Stimulated activated CD8-positive, alpha-beta memory T cell treated with anti-CD3 and anti-CD28 coated beads, Interleukin-7, amount 100 ng/mL, for 1 hour (primary cell): Measurements from ENCODE around the gene INPP4B.

Experiments
- DNase-seq, 2 donors: peaks; one replicate each; pipeline ENCODE4 v3.0.0-alpha.2; 2020; ENCODE audit warnings: low read depth in 2 of 2

The INPP4B gene

DNA sequence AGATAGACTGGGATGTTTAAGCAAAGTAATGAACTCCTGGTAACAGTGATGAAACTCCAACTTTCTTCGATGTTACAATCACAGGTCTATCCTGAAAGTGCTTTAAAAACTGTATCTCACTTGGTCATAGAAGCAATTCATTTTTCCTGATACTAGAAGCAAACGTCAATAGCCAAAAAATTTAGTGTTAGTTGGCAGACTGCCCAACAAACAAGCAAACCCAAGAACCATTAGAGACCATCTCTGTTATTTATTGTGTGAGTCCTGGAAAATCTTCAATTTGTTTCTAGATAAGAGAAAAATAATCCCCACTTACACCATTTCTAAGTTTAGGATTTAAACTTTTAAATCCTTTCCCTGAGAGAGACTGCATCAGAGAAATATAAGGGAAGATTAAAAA, 553.9 kb downstream of the INPP4B start:
- no peak for DNase-seq

DNA sequence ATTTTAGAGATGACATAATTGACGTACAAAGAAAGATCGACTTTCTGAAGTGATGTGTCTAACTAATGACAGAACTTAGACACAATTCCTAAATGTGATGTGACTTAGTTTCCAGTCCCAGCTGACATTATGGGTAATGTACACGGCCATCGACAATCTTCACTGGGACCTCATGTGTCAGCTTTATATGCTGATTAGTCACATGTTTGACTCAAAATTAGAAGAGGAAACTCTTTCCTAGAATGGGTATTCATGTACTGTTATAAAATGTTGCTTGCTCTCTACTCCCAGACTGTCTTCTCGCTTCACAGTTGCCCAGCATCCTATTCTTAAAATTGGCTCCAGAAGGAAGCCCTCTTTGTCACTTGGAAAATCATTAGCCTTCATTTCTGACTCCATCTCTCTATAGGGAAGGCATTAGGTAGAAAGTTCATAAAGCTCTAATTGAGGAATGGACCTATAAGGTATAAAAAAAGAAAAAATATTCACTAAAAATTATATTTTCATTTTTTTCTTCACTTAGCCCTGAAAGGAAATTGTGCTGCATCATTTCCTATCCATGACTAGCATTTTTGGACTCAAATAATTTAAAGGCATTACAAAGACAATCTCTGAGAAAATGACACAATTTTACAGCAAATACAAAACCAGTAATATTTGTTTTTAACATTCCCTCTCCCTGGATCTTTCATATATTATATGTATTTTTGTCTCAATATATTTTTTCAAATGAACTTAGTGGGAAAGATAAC, 554.6 kb downstream of the INPP4B start:
- DNase-seq, result no peak

DNA sequence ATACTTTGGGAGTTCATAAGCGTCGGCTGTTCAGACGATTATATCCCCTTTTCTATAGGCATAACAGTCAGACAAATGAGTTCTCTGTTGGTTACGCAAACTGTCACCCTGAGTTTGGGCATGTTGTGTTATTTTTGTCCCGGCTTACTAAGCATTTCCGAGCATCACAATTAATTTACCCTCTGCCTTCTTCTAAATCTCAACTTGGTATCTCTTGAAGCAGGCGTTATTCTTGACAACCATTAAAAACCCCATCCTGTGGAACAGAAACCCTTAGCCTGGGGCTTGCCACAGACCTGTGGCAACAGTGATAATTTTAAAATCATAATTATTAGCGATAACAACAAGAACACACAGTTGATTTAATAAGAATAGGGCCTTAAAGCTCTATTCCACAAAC, 558.7 kb downstream of the INPP4B start:
- DNase-seq, result no peak

DNA sequence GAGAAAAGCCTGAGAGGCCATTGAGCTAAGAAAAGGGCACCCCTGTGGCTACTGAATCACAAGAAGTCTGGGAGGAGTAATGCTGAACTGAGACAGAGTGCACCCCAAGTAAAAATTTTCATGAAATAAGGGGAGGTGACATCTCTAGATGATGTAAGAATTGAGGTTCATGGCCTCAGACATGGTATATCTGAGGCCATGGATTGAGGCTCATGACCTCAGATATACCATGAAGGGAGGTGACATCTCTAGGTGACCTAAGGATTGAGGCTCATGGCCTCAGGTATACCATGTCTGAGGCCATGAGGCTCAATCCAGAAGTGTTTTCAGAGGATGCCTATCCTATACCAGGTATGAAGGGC, 560.9 kb downstream of the INPP4B start:
- DNase-seq, result no peak

DNA sequence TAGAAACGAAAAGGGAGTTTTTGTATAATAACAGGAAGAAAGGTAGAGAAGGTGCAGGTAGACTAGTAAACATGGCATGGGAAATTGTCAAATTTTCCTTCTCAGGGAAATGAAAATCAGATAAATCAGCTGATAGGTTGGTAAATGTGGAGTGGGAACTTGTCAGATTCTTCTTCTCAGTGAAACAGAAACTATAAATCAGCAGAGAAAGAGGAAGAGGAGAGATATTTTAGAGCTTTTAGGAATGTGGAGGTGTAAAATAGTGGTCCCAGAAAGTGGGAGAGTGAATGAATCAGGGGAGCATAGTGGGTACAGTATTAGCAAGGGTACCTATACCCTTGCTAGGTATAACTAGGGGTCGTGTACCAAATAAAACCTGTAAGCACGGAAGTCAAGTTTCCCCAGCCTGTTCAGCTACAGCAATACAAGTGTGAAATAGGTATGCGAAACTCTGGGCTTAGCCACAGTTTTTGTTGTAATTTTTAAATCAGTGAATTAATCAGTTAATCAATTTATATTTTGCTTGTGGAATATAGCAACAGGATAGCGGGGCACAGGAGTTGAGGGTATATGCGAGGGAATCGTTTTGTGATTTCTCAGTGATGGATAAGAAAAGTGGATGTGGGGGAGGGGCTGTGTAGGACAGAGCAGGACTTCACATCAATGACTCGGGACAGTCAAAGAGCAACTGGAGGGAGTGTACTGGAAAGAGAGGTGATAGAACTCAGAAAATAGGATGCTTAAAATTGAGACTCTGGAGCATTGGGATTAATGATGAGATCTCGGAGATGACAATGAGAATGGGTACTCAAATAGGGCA, 561.5 kb downstream of the INPP4B start:
- DNase-seq, result no peak

DNA sequence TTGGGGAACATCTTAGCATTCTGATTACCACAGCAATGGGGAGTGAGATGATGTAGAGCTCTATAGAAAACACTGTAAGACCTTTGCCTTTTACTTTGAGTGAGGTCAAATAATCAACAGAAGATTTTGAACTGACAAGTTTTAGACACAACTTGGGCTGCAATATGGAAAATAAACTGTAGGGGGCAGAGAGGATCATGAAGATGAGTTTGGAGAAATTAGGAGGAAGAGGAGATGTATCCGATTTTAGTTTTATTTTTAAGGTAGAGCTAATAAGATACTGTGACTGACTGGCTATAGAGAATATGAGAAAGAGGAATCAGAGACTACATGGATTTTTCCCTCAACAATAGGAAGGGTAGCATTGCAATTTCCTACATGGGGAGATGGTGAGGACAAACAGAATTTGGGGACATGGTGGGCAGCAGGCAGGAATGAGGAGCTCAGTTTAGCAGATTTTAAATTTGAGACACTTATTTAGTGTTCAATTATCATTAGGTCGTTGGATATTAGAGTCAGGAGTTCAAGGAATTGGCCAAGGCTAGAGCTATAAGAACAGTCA, 563.1 kb downstream of the INPP4B start:
- no peak for DNase-seq

DNA sequence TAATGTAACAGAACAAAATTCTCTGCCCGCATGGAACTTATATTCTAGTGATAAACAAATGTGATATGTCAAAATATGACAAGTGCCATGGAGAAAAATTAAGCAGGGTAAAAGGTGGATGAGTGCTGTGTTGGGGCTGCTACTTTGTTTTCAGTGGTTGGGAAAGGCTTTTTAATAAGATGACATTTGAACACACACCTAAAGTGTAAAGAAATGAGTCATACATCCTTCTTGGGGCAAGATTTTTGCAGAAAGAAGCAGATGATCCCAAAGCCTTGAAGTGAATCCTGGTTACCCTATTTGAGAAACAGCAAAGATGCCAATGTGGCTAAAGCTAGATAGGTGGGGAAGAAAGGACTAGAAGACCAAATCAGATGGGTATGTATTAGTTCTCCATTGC, 564.1 kb downstream of the INPP4B start:
- no peak for DNase-seq

DNA sequence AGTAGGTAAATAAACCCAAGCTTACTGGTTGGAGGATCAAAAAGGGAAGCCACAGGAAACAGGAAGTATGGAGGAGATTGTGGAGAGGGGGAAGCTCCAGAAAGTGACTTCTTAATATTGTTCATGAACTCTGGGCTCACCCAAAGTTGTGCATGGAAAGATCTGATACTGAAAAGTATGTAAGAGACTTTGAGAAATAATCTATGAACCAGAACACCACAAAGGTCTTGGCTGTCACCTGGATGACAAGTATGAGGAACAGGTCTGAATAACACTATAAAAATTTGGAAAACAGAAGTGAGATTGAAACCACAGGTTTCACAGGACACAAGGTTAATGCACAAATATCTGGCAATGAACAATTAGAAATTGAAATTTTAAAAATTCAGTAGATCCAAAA, 567.4 kb downstream of the INPP4B start:
- DNase-seq, result no peak

DNA sequence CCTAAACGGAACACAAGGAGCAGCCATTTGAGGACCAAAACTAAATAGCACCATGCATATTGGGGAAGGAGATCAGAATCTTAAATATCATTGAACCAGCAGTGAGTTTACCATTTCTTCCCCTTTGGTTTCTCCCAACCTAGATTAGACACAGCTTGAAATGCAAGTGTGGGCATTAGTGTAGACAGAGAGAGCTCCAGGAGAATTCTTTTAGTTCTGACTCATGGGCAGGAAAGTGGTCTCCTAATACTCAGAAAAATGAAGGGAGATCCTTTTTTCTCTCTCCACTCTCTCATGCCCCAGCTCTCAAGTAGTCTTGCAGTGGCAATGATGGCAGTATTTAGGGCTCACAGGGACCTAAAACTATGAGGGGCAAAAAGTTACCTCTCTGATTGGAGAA, 567.9 kb downstream of the INPP4B start:
- no peak for DNase-seq

DNA sequence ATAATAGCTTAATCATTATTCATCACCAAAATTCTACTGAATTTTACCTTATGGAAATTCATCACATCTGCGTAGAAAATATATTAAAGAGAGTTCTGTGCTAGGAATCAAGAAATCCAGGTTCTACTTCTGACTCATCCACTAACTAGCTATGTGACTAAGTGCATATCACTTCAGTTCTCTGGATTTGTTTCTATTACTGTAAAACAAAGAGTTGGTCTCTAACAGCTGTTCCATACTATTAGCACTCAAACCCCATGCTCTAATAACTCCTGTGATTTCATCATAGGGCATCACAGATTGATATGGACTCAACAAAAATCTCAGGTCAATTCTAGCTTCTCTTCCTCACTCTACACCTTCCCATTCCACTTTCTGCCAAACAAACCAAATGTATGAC, 572.0 kb downstream of the INPP4B start:
- no peak for DNase-seq

DNA sequence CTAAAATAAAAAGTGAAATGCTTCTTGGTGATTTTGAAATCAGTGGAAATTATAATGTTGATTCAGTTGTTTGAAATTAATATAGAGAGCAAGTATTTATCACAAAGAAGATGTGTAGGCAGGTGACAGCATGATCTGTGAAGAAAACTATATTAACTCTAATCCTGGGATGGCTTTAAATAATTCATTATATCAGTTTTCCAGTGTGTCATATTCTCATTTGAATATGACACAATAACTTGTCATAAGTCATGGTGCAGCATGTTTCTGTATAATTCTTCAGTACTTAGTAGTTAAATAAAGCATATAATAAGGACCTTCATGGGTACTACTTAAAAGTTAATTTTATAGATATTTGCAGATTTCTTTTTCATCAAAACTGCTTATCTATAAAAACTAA, 573.6 kb downstream of the INPP4B start:
- no peak for DNase-seq

DNA sequence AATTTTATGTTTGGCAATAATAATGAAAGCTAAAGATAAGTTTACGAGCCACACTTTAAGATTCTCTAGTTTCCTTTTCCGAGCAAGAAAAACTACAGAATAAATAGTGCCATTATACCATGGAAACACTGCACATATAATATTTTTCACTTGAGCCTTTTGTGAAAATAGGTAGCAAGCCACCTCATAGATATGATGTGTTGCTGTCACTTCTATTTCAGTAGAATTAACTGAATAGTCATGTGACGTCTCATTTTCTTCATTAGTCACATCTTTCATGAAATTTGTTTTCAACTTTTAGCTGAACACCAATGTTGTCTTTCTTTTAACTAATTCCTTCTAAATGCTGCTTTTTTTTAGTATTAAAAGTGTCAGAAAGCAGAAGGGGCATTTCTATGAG, 574.3 kb downstream of the INPP4B start:
- DNase-seq, result no peak

DNA sequence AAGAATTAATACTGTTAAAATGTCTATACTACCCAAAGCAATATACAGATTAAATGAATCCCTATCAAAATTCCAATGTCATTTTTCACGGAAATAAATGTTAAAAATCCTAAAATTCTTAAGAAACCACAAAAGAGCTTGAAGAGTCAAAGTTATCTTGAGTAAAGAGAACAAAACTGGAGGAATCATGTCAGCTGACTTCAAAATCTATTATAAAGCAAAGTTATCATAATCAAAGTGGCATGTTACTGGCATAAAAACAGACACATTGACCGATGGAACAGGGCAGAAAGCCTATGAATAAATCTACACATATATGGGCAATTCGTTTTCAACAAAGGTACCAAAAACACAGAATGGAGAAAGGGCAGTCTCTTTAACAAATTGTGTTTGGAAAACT, 579.0 kb downstream of the INPP4B start:
- no peak for DNase-seq

DNA sequence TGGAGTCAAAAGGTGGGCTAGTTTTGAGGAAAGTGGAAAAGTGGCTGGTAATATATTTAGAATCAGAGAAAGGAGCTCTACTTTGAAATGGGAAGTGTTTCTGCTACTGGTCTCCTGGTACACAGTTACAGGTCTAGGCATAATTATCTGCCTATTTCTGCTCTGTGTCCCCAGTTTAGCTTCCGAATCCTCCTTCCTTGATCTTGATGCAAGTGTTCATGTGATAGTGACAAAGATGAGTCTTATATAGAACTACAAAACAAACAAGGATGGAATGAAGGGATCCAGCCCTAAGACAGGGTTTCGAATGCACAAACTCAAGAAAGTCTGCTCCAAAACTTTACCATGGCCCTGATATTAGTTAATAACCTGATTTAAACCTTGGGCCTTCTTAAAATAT, 580.2 kb downstream of the INPP4B start:
- no peak for DNase-seq

DNA sequence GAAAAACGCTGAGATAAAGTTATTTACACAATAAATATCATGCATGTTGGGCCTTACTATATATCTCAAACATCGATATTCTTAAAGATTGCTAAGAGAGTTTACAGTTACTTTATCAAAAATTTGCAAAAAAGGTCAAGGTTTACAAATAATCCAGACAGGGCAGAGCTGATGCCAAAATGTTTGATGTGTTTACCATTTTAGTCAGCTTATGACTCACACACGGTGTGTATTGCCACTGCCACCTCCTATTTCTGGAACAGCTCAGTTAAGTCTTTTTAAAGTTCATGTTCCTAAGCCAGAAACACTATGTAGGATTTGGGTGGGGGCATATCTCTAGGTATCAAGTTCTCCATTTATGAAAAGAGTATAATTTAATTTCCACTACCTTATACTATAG, 580.6 kb downstream of the INPP4B start:
- no peak for DNase-seq

DNA sequence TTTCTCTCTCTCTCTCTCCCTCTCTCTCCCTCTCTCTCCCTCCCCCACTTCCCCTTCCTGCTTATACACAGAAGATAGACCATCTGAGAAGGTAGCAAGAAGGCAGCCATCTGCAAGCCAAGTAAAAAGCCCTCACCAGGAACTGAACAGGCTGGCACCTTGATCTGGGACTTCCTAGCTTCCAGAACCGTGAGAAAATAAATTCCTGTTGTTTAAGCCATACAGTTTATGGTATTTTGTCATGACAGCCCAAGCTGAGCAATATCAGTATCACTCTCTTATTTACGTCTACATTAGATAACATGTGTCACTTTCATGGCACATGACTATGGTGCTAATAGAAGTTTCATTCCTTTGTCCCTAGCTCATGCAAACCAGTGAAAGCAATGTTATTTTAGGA, 581.1 kb downstream of the INPP4B start:
- DNase-seq, result no peak

DNA sequence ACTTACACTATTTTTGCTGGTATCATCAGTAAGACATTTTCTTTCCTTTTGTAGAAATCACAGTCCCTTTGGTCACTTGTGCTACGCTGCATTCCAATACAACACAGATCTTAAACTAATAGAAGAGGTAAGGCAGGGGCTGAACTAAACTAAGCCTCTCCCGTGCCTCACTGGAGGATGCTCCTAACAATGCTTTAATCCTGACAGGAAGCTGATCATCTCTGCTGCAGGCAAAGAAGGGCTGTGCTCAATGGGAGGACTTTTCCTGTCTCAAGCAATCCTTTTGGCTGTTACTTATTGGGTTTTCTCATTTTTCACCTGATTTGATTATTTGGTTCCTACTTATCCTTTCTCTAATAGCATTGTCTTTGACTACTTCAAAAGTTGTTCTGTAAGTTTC, 583.1 kb downstream of the INPP4B start:
- no peak for DNase-seq

DNA sequence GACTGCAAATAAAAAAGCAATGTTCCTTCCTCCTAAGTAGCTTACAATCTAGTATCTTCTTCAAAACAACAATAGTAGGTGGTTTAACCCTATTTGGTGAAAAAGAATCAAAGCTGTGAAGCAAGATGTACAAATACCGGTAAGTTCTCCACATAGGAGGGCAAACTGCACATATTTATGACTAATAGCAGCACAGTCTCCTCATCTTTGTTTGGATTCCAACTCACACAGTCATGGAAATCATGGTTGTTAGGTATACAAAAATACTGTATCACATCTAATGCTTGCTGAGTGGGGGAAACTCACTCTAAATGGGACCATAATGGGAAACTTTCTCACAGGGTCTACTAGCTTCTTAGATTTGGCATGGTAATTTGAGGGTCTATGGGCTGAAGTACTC, 597.2 kb downstream of the INPP4B start:
- no peak for DNase-seq

DNA sequence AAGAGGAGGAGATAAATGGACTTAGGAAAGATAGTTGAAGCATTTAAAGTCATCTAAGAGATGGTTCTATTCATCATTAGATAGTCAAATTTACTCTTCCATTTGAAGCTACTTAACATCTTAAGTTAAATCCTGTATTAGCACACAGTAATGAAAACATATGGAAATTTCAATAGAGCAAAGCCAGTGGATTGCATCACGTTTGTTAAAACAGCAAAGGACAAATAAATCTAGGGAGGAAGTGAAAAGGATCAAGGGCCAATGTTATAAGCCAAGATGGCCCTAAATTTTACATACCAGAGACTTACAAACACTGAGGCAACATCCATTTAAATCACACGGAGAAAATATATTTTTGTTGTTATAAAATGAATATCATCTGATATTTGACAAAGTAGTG, 602.8 kb downstream of the INPP4B start:
- DNase-seq, result no peak

DNA sequence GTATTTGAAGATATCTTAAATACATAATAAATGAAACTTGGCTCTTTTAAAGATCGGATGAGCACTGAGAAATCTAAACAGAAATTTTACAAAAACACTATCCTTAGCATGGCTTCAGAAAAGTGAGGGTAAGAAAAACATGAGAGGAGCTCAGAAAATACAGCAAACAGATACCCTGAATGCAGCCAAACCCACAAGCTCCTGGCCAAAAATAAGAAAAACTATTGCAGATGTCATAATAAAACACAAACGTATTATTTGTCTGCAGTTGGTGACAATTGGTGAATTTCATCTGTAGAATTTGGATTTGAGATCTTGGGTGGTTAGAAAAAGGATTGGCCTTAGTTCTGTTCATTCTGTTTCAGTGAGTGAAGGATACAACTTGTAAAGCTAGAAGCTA, 603.9 kb downstream of the INPP4B start:
- DNase-seq, result no peak

DNA sequence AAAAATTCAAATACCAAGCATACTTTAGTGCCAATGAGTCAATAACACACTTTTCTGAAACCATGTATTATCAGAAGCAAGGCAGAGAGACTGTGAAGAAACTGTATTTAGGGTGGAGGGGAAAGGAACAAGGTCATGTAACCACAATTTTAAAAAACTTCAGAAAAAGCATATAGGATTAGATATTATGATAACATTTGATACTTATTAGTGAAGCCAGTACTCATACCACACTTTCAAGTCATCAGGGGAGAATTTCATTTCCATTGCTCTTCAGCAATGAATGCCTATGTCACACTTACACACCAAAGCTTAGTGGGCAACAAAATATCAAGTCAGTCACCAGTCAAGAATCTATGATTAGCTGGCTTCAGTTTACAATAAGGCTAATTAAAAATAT, 607.5 kb downstream of the INPP4B start:
- DNase-seq, result no peak

DNA sequence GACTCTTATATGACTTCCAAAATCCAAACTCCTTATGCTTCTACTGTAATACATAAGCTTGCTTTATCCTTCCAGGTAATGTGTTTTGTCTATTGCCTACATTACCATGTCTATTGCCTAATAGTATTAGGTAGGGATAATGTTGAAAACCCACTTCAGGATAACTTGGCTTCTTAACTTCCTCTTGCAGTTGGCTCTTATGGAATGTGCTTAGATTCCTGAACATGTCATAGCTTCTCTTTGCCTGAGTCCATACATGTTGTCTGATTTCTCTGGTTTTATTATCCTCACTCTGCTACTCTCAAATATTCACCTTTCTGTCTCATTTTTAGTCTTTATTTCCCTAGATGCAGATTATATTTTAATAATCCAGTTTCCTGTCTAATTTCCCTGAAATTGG, 609.8 kb downstream of the INPP4B start:
- DNase-seq, result no peak

DNA sequence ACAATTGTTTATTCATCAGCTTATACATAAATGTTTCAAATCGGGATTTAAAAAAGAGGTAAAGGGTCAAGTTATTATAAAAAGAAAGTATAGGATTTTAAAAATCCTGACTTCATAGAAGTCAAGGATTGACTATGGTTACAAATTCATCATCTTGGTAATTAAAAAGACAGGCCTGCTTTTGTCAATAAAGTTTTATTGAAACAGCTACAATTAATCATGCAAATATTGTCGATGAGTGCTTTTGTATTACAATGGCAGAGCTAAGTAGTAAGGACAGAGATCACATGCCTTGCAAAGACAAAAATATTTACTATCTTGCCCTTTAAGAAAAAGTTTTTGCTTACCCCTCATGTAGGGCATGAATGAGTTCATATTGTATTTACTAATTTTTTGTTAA, 614.3 kb downstream of the INPP4B start:
- no peak for DNase-seq
